ENCODE results near the gene AHSP.
"Not testable (repeated sequence)": the region's sequence is repeated elsewhere in the genome, so short reads cannot be mapped to it uniquely, and the experiment has no call there.

The AHSP gene

GRCh38 chr16:31527734-31528274 is at the start of gene AHSP:
Gene AHSP (plus strand): TSS chr16:31527900. CDS start chr16:31528140, 240 bp downstream.
- no peak for DNase-seq

- no peak for DNase-seq
Observed at GRCh38 chr16:31478956-31479355, 48.7 kb upstream of the AHSP start.

GRCh38 chr16:31479751-31480150 is 47.9 kb upstream of the AHSP start:
- DNase-seq = no peak

- no peak for DNase-seq
Observed at GRCh38 chr16:31480851-31481536, 46.7 kb upstream of the AHSP start.

GRCh38 chr16:31483081-31483480 is 44.6 kb upstream of the AHSP start, which contains the start of gene SLC5A2:
Gene SLC5A2 (plus strand): TSS chr16:31483123. CDS start chr16:31483137, 14 bp downstream.
- no peak for DNase-seq

- not testable (repeated sequence) for DNase-seq
Observed at GRCh38 chr16:31484048-31484447, 43.7 kb upstream of the AHSP start.

GRCh38 chr16:31484491-31485171 is 43.1 kb upstream of the AHSP start:
- DNase-seq = no peak

- DNase-seq = no peak
Observed at GRCh38 chr16:31485571-31485970, 42.1 kb upstream of the AHSP start.

- DNase-seq = no peak
Observed at GRCh38 chr16:31486045-31486444, 41.7 kb upstream of the AHSP start.

GRCh38 chr16:31487071-31487719 is 40.5 kb upstream of the AHSP start:
- no peak for DNase-seq

GRCh38 chr16:31487720-31488467 is 39.8 kb upstream of the AHSP start:
- peak; percentile 45 to 82 for DNase-seq

- peak in 1 of 2 experiments; percentile 37 for DNase-seq
Observed at GRCh38 chr16:31488468-31489297, 39.0 kb upstream of the AHSP start.

- DNase-seq = no peak
Observed at GRCh38 chr16:31489298-31489564, 38.5 kb upstream of the AHSP start.

- DNase-seq = no peak
Observed at GRCh38 chr16:31489616-31490584, 37.8 kb upstream of the AHSP start.

GRCh38 chr16:31491778-31492418 is 35.8 kb upstream of the AHSP start:
- DNase-seq = no peak

- no peak for DNase-seq
Observed at GRCh38 chr16:31493506-31494125, 34.1 kb upstream of the AHSP start.

- no peak for DNase-seq
Observed at GRCh38 chr16:31496670-31497069, 31.0 kb upstream of the AHSP start.

GRCh38 chr16:31498493-31498892 is 29.2 kb upstream of the AHSP start:
- no peak for DNase-seq

GRCh38 chr16:31499928-31500327 is 27.8 kb upstream of the AHSP start:
- DNase-seq = no peak
